Small intestine (tissue), 7 donors: ENCODE data around the gene SSU72. TPM values are rescaled to one million over a fixed set of nuclear protein-coding genes. Genes with fewer than 3 reads are reported as not detected.
A peak's percentile ranks its signal among the peaks of the same experiment; 100 is the strongest.
"Not testable (repeated sequence)": the region's sequence is repeated elsewhere in the genome, so short reads cannot be mapped to it uniquely, and the experiment has no call there.

Experiments used
- DNase-seq, 2 donors: peaks; one replicate each; pipeline versions ENCODE4 v3.0.0 to v3.0.0-alpha.2; 2013
- FAIRE-seq: peaks from 2 replicates; lab custom pipeline; 2012; peaks lifted over from hg19 to GRCh38; lab: Jason Lieb, UNC
- H3K27ac ChIP-seq, 3 donors: one replicate each; pipeline ENCODE4 v1.5.1; 2013; ENCODE audit warnings: low read length in 2 of 3, mild to moderate bottlenecking in 2 of 3, control low read depth in 1 of 3, inconsistent platforms in 1 of 3, low read depth in 1 of 3, moderate library complexity in 1 of 3
- H3K27me3 ChIP-seq, 3 donors: one replicate each; pipeline ENCODE4 v1.6.1; 2013; ENCODE audit warnings: low read length in 3 of 3, inconsistent platforms in 1 of 3; ENCODE audit not compliant: control insufficient read depth in 3 of 3, insufficient read depth in 3 of 3
- H3K36me3 ChIP-seq, 3 donors: one replicate each; pipeline ENCODE4 v1.6.1; 2013; ENCODE audit warnings: low read length in 3 of 3, inconsistent platforms in 1 of 3, low read depth in 1 of 3, mild to moderate bottlenecking in 1 of 3, moderate library complexity in 1 of 3; ENCODE audit not compliant: control insufficient read depth in 3 of 3, insufficient read depth in 2 of 3
- H3K4me1 ChIP-seq, 3 donors: one replicate each; pipeline ENCODE4 v1.6.1; 2013; ENCODE audit warnings: low read length in 2 of 3, inconsistent platforms in 1 of 3, low read depth in 1 of 3, mild to moderate bottlenecking in 1 of 3, moderate library complexity in 1 of 3; ENCODE audit not compliant: control insufficient read depth in 3 of 3, insufficient read depth in 2 of 3
- H3K4me3 ChIP-seq, 3 donors: one replicate each; pipeline ENCODE4 v1.5.1; 2013; ENCODE audit warnings: low read length in 3 of 3, control low read depth in 1 of 3, inconsistent platforms in 1 of 3, low read depth in 1 of 3, mild to moderate bottlenecking in 1 of 3, moderate library complexity in 1 of 3
- H3K9me3 ChIP-seq, 2 donors: one replicate each; pipeline ENCODE4 v1.6.1; 2013; ENCODE audit warnings: low read depth in 1 of 2, low read length in 1 of 2; ENCODE audit not compliant: control insufficient read depth in 2 of 2, insufficient read depth in 1 of 2
- WGBS, 3 donors: extraction: QIAGEN DNeasy Blood & Tissue Kit; methylation state at CpG; one replicate each; pipeline ENCODE4 v1.1.7; 2013; 5-methylcytosine and 5-hydroxymethylcytosine counted together
- polyA plus RNA-seq, 4 donors: library from polyadenylated mRNA; stranded (reverse) in 3 of 4; unstranded in 1 of 4; fragments of 200-250 nt in 3 of 4; fragments of 120-200 nt in 1 of 4; gene quantifications; one replicate each; pipeline versions ENCODE4 v1.2.1 to v1.2.3, GENCODE V29; 2013
- donor health status: healthy with polysubstance abuse.
- donor health status: control.
- donor health status: control.
- donor health status: Bipolar disorder and iron deficiency.
- donor health status: healthy.

Gene SSU72
- polyA plus RNA-seq, 4 donors = 83.9 to 140 (median 124) TPM

DNA sequence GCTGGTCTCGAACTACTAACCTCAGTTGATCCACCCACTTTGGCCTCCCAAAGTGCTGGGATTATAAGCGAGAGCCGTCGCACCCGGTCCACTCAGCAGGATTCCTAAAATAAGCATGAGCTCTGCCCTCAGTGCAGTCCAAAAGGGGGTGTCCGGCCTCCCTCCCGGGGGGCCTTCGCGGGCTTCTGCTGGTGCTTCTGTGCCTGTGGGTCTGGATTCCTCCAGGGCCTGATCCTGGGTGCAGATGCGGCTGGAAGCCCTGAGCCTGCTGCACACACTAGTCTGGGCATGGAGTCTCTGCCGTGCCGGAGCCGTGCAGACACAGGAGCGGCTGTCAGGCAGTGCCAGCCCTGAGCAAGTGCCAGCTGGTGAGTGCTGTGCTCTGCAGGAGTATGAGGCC, 57.7 kb downstream of the SSU72 start:
- H3K4me1 ChIP-seq, H3K27ac ChIP-seq, DNase-seq, FAIRE-seq, H3K9me3 ChIP-seq, H3K4me3 ChIP-seq, H3K27me3 ChIP-seq: not testable (repeated sequence)
- H3K36me3 ChIP-seq = peaks cover 6 to 54% (median 9%) of the 10 kb centered on the region in 3 donors
- WGBS, 3 donors = 94 to 96% (median 96%) methylated on average over 13 to 14 of the region's 14 CpGs

DNA sequence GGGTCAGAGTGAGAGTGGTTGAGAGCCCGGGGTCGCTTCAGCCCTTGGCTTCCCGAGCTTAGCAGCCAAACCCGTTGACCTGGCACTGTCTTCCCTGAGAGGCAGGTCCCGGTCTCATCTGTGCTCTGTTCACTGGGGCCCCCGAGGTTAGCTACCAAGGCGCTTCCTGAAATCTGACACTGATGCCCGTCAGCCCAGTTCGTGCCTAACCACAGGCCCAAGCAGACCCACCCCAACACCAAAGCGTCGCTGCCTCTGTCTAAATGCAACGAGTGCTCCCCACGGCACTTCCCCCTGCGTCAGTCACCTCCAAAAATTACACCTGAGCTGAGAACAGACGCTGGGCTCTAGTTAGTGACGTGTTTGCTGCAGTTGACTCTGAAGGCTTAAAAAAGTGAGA, 60.3 kb downstream of the SSU72 start:
- WGBS, 3 donors = 75 to 84% (median 80%) methylated on average over 11 to 14 of the region's 16 CpGs
- H3K36me3 ChIP-seq = peaks cover 6 to 36% (median 9%) of the 10 kb centered on the region in 3 donors
- not testable (repeated sequence) for H3K27me3 ChIP-seq, H3K9me3 ChIP-seq, H3K27ac ChIP-seq, H3K4me3 ChIP-seq, H3K4me1 ChIP-seq, DNase-seq, FAIRE-seq

DNA sequence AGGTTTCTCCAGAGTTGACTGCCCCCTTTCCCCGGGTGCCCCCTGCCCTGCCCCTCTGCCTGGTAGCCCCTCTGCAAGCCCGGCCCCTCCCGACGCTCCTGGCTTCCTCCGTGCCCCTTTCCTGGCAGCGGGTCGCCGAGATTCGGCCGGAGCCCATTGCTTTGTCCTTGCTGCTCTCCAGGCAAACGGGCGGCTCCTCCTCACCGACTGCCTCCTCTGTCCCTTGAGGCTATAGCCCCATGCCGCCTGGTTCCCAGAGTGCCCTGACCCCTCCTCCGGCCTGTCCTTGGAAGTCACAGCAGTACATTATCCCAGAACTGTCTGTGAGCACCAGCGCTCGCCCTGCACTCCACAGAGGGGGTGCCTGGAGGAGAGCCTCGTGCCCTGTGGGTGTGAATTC, 61.0 kb downstream of the SSU72 start:
- not testable (repeated sequence) for DNase-seq

DNA sequence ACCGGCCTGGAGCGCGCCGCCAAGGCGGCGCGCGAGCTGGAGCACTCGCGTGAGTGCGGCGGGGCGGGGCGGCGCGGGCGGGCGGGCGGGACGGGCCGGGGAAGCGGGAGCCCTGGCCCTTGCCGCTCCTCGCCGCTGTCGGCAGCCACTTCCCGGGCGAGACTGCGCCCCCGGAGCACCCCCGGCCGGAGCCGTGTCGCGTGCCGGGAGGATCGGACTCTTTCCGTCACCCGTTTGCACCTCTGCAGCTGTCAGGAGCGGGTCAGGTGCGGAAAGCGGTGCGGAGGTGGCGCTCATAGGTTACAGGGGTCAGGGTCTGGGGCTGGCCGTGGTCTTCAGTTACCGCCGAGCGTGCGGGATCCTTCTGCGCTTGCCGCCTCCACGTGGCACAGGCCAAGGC, 62.2 kb downstream of the SSU72 start:
- 0% methylated on average over 1 to 49 of the region's 52 CpGs for WGBS, 3 donors
- H3K27ac ChIP-seq, H3K4me1 ChIP-seq, FAIRE-seq, H3K27me3 ChIP-seq, H3K9me3 ChIP-seq: not testable (repeated sequence)
- Histone ChIP-seq H3K36me3 (peaks cover 0 to 23% (median 2%) of the 10 kb centered on the region in 3 donors), H3K4me3 (peak overlapping the region; percentile 44 to 86 (median 86))
- peak; percentile 1 to 15 for DNase-seq

More for the DNA sequence above, 61.0 kb downstream of the SSU72 start:
- FAIRE-seq, H3K9me3 ChIP-seq, H3K4me3 ChIP-seq, H3K4me1 ChIP-seq, H3K27me3 ChIP-seq, H3K27ac ChIP-seq: not testable (repeated sequence)
- peaks cover 6 to 33% (median 9%) of the 10 kb centered on the region in 3 donors for H3K36me3 ChIP-seq
- 79 to 85% (median 80%) methylated on average over 4 to 17 of the region's 18 CpGs for WGBS, 3 donors

DNA sequence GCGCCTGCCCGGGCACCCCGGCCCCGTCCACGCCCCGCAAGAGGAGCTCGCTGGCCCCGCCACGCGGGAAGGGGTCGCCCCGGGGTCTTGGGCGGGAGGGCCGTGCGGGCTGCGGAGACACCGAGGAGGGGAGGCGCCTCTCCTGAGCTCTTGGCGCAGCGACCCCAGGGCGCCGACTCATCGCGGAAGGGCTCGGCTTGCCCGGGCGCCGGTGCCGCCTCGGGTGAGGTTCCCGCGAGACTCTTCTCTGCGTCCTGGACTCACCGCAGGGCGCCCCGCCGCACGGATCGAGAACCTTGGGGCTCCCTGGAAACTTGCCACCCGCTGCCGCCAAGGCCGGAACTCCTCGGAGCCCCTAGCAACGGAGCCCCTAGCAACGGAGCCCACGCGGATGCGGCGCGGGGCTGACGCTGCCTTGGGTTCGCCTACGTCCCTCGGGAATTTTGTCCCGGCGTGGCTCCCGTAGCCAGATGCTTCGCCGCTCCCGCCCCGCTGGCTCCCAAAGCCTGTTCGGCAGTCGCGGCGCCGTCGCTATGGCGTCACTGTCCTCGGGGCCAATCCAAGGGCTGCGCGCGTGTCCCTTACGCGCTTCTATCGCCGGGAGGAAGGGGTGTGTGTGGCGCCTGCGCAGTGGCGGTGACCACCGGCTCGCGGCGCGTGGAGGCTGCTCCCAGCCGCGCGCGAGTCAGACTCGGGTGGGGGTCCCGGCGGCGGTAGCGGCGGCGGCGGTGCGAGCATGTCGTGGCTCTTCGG, 63.0 kb downstream of the SSU72 start, which contains the start of gene ATAD3A:
Gene ATAD3A (plus strand): TSS at position 630 of the 753 bp plus-strand sequence. CDS start 107 bp downstream, at position 737.
- DNase-seq (peak; percentile 98 to 100), FAIRE-seq (no peak)
- Histone ChIP-seq H3K4me3 (peak within 1 kb of the TSS; percentile 86 to 96 (median 86)), H3K27ac (peak within 1 kb of the TSS; percentile 62 to 98 (median 96)), H3K27me3 (no peaks in the 10 kb centered on the region), H3K9me3 (no peaks in the 10 kb centered on the region), H3K4me1 (peaks cover 0 to 6% (median 0%) of the 10 kb centered on the region in 3 donors), H3K36me3 (peaks cover 0 to 20% (median 0%) of the 10 kb centered on the region in 3 donors)
- WGBS, 3 donors = 0 to 1% (median 0%) methylated on average over 71 to 99 of the region's 99 CpGs

DNA sequence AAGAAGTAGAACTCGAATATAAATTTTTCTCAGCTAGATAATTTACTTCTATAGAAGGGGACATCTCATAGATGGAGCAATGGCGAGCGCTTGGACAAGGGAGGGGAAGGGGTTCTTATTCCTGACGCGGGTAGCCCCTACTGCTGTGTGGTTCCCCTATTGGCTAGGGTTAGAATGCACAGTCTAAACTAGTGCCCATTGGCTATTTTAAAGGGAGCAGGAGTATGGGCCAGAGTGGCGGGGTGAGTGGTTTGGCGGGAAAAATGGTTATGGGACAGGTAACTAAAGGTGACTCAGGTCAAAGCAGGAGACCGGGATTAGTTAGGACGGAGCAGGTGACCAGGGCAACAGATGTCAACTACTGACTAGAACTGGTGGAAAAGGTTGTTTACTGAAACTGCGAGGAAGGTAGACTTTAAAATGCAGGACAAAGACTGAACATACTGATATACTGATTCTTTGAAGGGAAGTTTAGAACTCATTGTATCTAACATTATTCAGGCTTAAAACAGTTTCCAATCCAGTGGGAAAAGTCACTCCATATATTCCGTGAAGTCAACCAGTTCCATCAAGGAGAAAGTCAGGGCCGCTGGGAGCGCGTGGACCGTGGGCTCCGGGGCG, 63.6 kb downstream of the SSU72 start:
- Histone ChIP-seq H3K36me3 (peaks cover 0 to 13% (median 0%) of the 10 kb centered on the region in 3 donors), H3K9me3 (no peaks in the 10 kb centered on the region), H3K4me3 (peak overlapping the region; percentile 86 to 96 (median 86)), H3K4me1 (peaks cover 0 to 6% (median 0%) of the 10 kb centered on the region in 3 donors), H3K27ac (peak overlapping the region; percentile 62 to 98 (median 96)), H3K27me3 (no peaks in the 10 kb centered on the region)
- no peak for FAIRE-seq
- 8 to 16% (median 16%) methylated on average over 13 to 17 of the region's 17 CpGs for WGBS, 3 donors
- peak in 1 of 2 donors; percentile 17 for DNase-seq

DNA sequence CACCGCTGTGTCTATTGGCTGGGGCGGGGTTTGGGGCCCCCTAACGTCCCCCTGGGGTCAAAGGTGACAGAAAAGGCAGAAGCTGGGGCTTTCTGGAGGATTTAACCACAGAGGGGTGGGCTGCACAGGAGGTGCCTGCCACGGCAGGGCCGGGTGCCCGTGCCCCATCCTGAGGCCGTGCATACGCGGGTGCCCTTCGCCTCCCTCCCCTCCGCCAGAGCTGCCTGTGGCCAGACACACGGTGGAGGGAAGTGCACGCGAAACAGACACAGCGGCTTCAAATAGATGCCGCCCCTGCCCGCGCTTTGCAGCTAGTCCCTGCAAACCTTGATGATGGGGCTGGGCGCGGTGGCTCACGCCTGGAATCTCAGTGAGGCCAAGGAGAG, 65.2 kb downstream of the SSU72 start:
- peaks cover 0 to 16% (median 0%) of the 10 kb centered on the region in 3 donors for H3K4me1 ChIP-seq
- H3K27me3 ChIP-seq, H3K27ac ChIP-seq, H3K9me3 ChIP-seq, H3K4me3 ChIP-seq, H3K36me3 ChIP-seq, DNase-seq, FAIRE-seq: not testable (repeated sequence)
- 65 to 84% (median 71%) methylated on average over 10 to 21 of the region's 21 CpGs for WGBS, 3 donors

DNA sequence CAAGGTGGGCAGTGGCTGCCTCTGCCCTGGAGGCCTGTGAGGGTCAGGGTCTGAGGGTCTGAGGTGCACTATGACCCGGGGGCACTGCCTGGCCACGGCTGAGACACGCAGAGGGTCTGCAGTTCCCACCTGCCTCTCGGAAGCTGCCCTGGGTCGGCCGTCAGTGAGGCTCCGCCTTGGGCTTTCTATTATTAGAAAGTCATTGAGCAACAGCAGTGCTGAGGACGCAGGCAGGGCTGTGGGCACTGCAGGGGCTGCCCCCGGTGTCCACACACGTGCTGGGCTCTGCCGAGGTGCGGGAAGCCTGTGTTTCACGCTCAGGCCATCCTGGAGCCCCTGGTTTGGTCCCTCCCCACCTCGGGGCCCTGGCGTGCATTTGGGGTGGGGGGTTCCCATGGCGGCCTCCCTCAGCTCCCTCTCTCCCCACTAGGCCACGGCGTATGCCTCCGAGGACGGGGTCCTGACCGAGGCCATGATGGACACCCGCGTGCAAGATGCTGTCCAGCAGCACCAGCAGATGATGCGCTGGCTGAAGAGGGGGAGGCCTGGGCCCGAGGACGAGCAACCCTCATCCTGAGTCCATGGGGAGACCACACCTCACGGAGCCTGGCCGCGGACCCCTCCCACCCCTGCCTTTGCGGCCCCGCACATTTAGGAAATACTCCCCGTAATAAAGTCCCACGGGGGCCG, 65.7 kb downstream of the SSU72 start:
- H3K4me1 ChIP-seq = peaks cover 0 to 16% (median 0%) of the 10 kb centered on the region in 3 donors

More for the DNA sequence above, 65.7 kb downstream of the SSU72 start:
- not testable (repeated sequence) for DNase-seq, H3K27ac ChIP-seq, H3K36me3 ChIP-seq, H3K9me3 ChIP-seq, H3K27me3 ChIP-seq, H3K4me3 ChIP-seq, FAIRE-seq
- 75 to 81% (median 76%) methylated on average over 15 to 29 of the region's 34 CpGs for WGBS, 3 donors
